Measurements from ENCODE around the gene LGI4. TPM values are rescaled to one million over a fixed set of nuclear protein-coding genes. Genes with fewer than 3 reads are reported as not detected.
A peak's percentile ranks its signal among the peaks of the same experiment; 100 is the strongest.

The LGI4 gene
- total and polyA plus RNA-seq, 7 donors = 4.2 to 47.1 (median 31.6) TPM

GRCh38 chr19:35177377-35178274 is 42.8 kb upstream of the LGI4 start:
- H3K36me3 ChIP-seq = no peaks in the 10 kb centered on the region
- no peak for DNase-seq
- H3K9me3 ChIP-seq = no peaks in the 10 kb centered on the region
- H3K4me3 ChIP-seq = no peak overlapping the region
- whole genome bisulfite sequencing, 2 donors = 70 to 82% methylated on average over 7 of the region's 7 CpGs
- H3K27me3 ChIP-seq = no peaks in the 10 kb centered on the region
- no peaks in the 10 kb centered on the region for H3K4me1 ChIP-seq
- TF ChIP-seq POLR2A (IDR thresholded peaks at IDR 0.05) (no peak), POLR2AphosphoS5 (IDR thresholded peaks at IDR 0.05) (no peak), EP300 (IDR thresholded peaks at IDR 0.05) (no peak)
- TF ChIP-seq, protein P1, sequence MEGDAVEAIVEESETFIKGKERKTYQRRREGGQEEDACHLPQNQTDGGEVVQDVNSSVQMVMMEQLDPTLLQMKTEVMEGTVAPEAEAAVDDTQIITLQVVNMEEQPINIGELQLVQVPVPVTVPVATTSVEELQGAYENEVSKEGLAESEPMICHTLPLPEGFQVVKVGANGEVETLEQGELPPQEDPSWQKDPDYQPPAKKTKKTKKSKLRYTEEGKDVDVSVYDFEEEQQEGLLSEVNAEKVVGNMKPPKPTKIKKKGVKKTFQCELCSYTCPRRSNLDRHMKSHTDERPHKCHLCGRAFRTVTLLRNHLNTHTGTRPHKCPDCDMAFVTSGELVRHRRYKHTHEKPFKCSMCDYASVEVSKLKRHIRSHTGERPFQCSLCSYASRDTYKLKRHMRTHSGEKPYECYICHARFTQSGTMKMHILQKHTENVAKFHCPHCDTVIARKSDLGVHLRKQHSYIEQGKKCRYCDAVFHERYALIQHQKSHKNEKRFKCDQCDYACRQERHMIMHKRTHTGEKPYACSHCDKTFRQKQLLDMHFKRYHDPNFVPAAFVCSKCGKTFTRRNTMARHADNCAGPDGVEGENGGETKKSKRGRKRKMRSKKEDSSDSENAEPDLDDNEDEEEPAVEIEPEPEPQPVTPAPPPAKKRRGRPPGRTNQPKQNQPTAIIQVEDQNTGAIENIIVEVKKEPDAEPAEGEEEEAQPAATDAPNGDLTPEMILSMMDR (IDR thresholded peaks at IDR 0.05) = no peak
- intact Hi-C loops (cut with DNase I) = no loop called here
- H3K27ac ChIP-seq = no peak overlapping the region

GRCh38 chr19:35176181-35176570 is 41.3 kb upstream of the LGI4 start:
- H3K36me3 ChIP-seq = no peaks in the 10 kb centered on the region
- no peaks in the 10 kb centered on the region for H3K27me3 ChIP-seq
- WGBS, 2 donors = 72 to 81% methylated on average over 3 of the region's 3 CpGs
- intact Hi-C loops (cut with DNase I) = no loop called here
- no peak overlapping the region for H3K4me3 ChIP-seq
- H3K4me1 ChIP-seq = no peaks in the 10 kb centered on the region
- TF ChIP-seq, protein P1 (IDR thresholded peaks at IDR 0.05) = no peak
- TF ChIP-seq EP300 (IDR thresholded peaks at IDR 0.05) (no peak), POLR2A (IDR thresholded peaks at IDR 0.05) (no peak), POLR2AphosphoS5 (IDR thresholded peaks at IDR 0.05) (no peak)
- no peaks in the 10 kb centered on the region for H3K9me3 ChIP-seq
- H3K27ac ChIP-seq = no peak overlapping the region
- no peak for DNase-seq

DNA sequence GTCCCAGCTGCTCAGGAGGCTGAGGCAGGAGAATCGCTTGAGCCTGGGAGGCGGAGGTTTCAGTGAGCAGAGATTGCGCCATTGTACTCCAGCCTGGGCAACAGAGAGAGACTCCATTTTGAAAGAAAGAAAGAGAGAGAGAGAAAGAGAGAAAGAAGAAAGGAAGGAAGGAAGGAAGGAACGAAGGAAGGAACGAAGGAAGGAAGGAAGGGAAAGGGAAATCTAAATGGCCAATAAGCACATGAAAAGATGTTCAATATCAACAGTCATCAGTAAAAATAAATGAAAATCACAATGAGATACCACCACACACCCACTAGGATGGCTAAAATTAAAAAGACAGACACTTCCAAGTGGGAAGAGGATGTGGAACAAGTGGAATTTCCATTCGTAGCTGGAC is 39.4 kb upstream of the LGI4 start:
- WGBS, 2 donors = 88 to 91% methylated on average over 6 of the region's 6 CpGs

GRCh38 chr19:35171730-35172129 is 36.9 kb upstream of the LGI4 start:
- peak; percentile 45 for DNase-seq
- Histone ChIP-seq H3K36me3 (peaks cover 0 to 6% (median 0%) of the 10 kb centered on the region in 4 donors), H3K4me1 (no peaks in the 10 kb centered on the region), H3K27ac (no peak overlapping the region), H3K4me3 (no peak overlapping the region), H3K9me3 (peaks cover 0 to 2% (median under 1%) of the 10 kb centered on the region in 4 donors), H3K27me3 (no peaks in the 10 kb centered on the region)
- intact Hi-C loops (cut with DNase I) = no loop called here
- WGBS, 2 donors = 41 to 42% methylated on average over 3 of the region's 3 CpGs
- TF ChIP-seq POLR2A (IDR thresholded peaks at IDR 0.05) (no peak), POLR2AphosphoS5 (IDR thresholded peaks at IDR 0.05) (no peak), EP300 (IDR thresholded peaks at IDR 0.05) (no peak)
- TF ChIP-seq, protein P1 (IDR thresholded peaks at IDR 0.05) = no peak

More for the DNA sequence above, 39.4 kb upstream of the LGI4 start:
- no peak for DNase-seq
- H3K9me3 ChIP-seq = no peaks in the 10 kb centered on the region
- intact Hi-C loops (cut with DNase I) = no loop called here
- no peaks in the 10 kb centered on the region for H3K27me3 ChIP-seq
- H3K4me3 ChIP-seq = no peak overlapping the region
- TF ChIP-seq, protein P1 (IDR thresholded peaks at IDR 0.05) = no peak
- TF ChIP-seq POLR2A (IDR thresholded peaks at IDR 0.05) (no peak), POLR2AphosphoS5 (IDR thresholded peaks at IDR 0.05) (no peak), EP300 (IDR thresholded peaks at IDR 0.05) (no peak)
- H3K36me3 ChIP-seq = no peaks in the 10 kb centered on the region
- no peak overlapping the region for H3K27ac ChIP-seq
- H3K4me1 ChIP-seq = no peaks in the 10 kb centered on the region

All from sigmoid colon (tissue), 7 donors.